GM19025 (cell line): ENCODE measurements around the gene GGA3.
A peak's percentile ranks its signal among the peaks of the same experiment; 100 is the strongest.
"Not testable (repeated sequence)": the region's sequence is repeated elsewhere in the genome, so short reads cannot be mapped to it uniquely, and the experiment has no call there.

Experiments used
- ATAC-seq: cut with Tn5 transposase; IDR thresholded peaks from one replicate; pipeline ENCODE4 v1.9.1; 2021; ENCODE audit warnings: mild to moderate bottlenecking, low read depth, moderate library complexity; ENCODE audit not compliant: unreplicated experiment

Gene GGA3

GRCh38 chr17:75228847-75229246 is 32.6 kb downstream of the GGA3 start:
- ATAC-seq = no peak

- ATAC-seq = no peak
Measured at GRCh38 chr17:75228305-75228704, 33.1 kb downstream of the GGA3 start.

GRCh38 chr17:75227729-75228128 is 33.7 kb downstream of the GGA3 start:
- ATAC-seq = no peak

GRCh38 chr17:75225016-75225415 is 36.4 kb downstream of the GGA3 start:
- no peak for ATAC-seq

GRCh38 chr17:75219815-75220214 is 41.6 kb downstream of the GGA3 start:
- ATAC-seq = no peak

GRCh38 chr17:75218131-75218530 is 43.3 kb downstream of the GGA3 start:
- no peak for ATAC-seq

GRCh38 chr17:75209061-75209460 is 52.3 kb downstream of the GGA3 start:
- ATAC-seq = no peak

- no peak for ATAC-seq
Measured at GRCh38 chr17:75208161-75208560, 53.2 kb downstream of the GGA3 start.

GRCh38 chr17:75207760-75208159 is 53.6 kb downstream of the GGA3 start:
- no peak for ATAC-seq

- not testable (repeated sequence) for ATAC-seq
Measured at GRCh38 chr17:75207050-75207407, 54.4 kb downstream of the GGA3 start.

GRCh38 chr17:75205793-75206163 is 55.6 kb downstream of the GGA3 start:
- no peak for ATAC-seq

- peak; percentile 72 for ATAC-seq
Measured at GRCh38 chr17:75205037-75205792, 56.2 kb downstream of the GGA3 start, which contains the start of gene NUP85. NUP85 (plus strand) TSS chr17:75205679; CDS start chr17:75205762, 83 bp downstream.

- no peak for ATAC-seq
Measured at GRCh38 chr17:75199886-75200618, 61.4 kb downstream of the GGA3 start.

GRCh38 chr17:75194879-75195278 is 66.5 kb downstream of the GGA3 start:
- no peak for ATAC-seq

GRCh38 chr17:75191584-75191983 is 69.8 kb downstream of the GGA3 start:
- no peak for ATAC-seq

GRCh38 chr17:75188614-75189013 is 72.8 kb downstream of the GGA3 start:
- no peak for ATAC-seq
